Neural progenitor cell (in vitro differentiated cells): ENCODE measurements around the gene RPL10A. TPM values are rescaled to one million over a fixed set of nuclear protein-coding genes. Genes with fewer than 3 reads are reported as not detected.

ENCODE experiments used
- DNase-seq: peaks from one replicate; pipeline ENCODE4 v3.0.0-alpha.2; 2016; ENCODE audit warnings: low spot score
- H2AFZ ChIP-seq: fragments of 200-600 bp; sonication (generic); replicated peaks from 2 replicates; pipeline ENCODE4 v1.6.1; 2016; ENCODE audit warnings: antibody characterized with exemption
- H3F3A ChIP-seq: fragments of 200-600 bp; sonication (generic); 2 replicates; pipeline ENCODE4 v1.6.1; 2016; ENCODE audit warnings: antibody characterized with exemption, low read depth
- H3K27ac ChIP-seq: fragments of 200-600 bp; sonication (generic); 2 replicates; pipeline ENCODE4 v1.5.1; 2016; ENCODE audit warnings: mild to moderate bottlenecking
- H3K27me3 ChIP-seq: fragments of 200-600 bp; sonication (generic); 2 replicates; pipeline ENCODE4 v1.6.1; 2016; ENCODE audit warnings: mild to moderate bottlenecking, moderate library complexity
- H3K36me3 ChIP-seq: fragments of 200-600 bp; sonication (generic); 2 replicates; pipeline ENCODE4 v1.5.1; 2016
- H3K4me1 ChIP-seq: fragments of 200-600 bp; sonication (generic); 2 replicates; pipeline ENCODE4 v1.6.1; 2016; ENCODE audit warnings: mixed run types
- H3K4me2 ChIP-seq: fragments of 200-600 bp; sonication (generic); 2 replicates; pipeline ENCODE4 v1.6.1; 2016
- H3K4me3 ChIP-seq: fragments of 200-600 bp; sonication (generic); 2 replicates; pipeline ENCODE4 v1.5.1; 2016
- H3K79me2 ChIP-seq: fragments of 200-600 bp; sonication (generic); 2 replicates; pipeline ENCODE4 v1.6.1; 2016; ENCODE audit warnings: low read depth
- H3K9ac ChIP-seq: fragments of 200-600 bp; sonication (generic); 2 replicates; pipeline ENCODE4 v1.6.1; 2016
- H3K9me3 ChIP-seq: fragments of 200-600 bp; sonication (generic); 2 replicates; pipeline ENCODE4 v1.5.1; 2016; ENCODE audit warnings: low read depth
- H4K20me1 ChIP-seq: fragments of 200-600 bp; sonication (generic); 2 replicates; pipeline ENCODE4 v1.6.1; 2016; ENCODE audit warnings: low read depth
- H3K27ac Mint-ChIP-seq: 3 replicates; pipeline ENCODE4 v1.8.0; 2021; ENCODE audit warnings: mixed read lengths
- H3K27me3 Mint-ChIP-seq: 2 replicates; pipeline ENCODE4 v1.8.0; 2022; ENCODE audit warnings: low read depth, mild to moderate bottlenecking, inconsistent platforms, moderate library complexity, mixed read lengths; ENCODE audit not compliant: insufficient read depth
- H3K36me3 Mint-ChIP-seq: 3 replicates; pipeline ENCODE4 v1.8.0; 2021; ENCODE audit warnings: mixed read lengths
- H3K4me1 Mint-ChIP-seq: 3 replicates; pipeline ENCODE4 v1.8.0; 2021; ENCODE audit warnings: mixed read lengths
- H3K4me3 Mint-ChIP-seq: 3 replicates; pipeline ENCODE4 v1.8.0; 2021; ENCODE audit warnings: mild to moderate bottlenecking, moderate library complexity, mixed read lengths
- H3K9me3 Mint-ChIP-seq: 3 replicates; pipeline ENCODE4 v1.8.0; 2020; ENCODE audit warnings: mixed read lengths
- CTCF ChIP-seq: fragments of 200-600 bp; sonication (generic); IDR thresholded peaks from 2 replicates; pipeline ENCODE4 v1.5.1; 2017; ENCODE audit warnings: antibody characterized with exemption, mild to moderate bottlenecking
- EZH2 ChIP-seq: fragments of 200-600 bp; sonication (generic); IDR thresholded peaks from 2 replicates; pipeline ENCODE4 v1.6.1; 2017; ENCODE audit warnings: antibody characterized with exemption, mild to moderate bottlenecking, moderate library complexity
- EZH2phosphoT487 ChIP-seq: fragments of 200-600 bp; sonication (generic); IDR thresholded peaks from 2 replicates; pipeline ENCODE4 v1.6.1; 2017; ENCODE audit warnings: antibody characterized with exemption
- total RNA-seq: library from RNA; depleted of rRNA; stranded (reverse); fragments of >200 nt; gene quantifications from 2 replicates; pipeline ENCODE4 v1.2.3, GENCODE V29; 2015; ENCODE audit warnings: low replicate concordance

RPL10A gene
- total RNA-seq, 1 donor from 2014 or later, result 2,002 TPM

DNA sequence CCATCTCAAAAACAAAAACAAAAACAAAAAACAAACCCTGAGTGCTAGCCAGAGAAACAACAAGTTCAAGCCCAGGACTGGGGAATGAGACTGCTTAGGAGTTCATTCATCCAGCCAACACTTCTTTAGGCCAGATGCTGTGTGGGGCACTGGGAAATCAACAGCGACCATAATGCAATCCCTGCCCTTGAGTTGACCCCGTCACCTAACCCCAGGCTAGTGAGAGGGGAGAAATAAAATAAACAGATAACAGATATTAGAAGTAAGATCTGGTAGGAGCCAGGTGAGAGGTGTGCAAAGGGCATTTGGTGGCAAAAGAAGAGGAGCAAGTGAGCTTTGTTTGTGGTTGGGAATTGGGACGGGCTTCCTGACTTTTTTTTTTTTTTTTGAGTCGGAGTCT lies 4.9 kb upstream of the RPL10A start:
- Mint-ChIP-seq H3K9me3 (no peaks in the 10 kb centered on the region), H3K4me3 (no peak overlapping the region), H3K4me1 (peaks cover 6% of the 10 kb centered on the region), H3K27ac (no peak overlapping the region), H3K27me3 (peaks cover 9% of the 10 kb centered on the region), H3K36me3 (peaks cover 22% of the 10 kb centered on the region)
- no peaks in the 10 kb centered on the region for H3K9me3 ChIP-seq
- peaks cover 13% of the 10 kb centered on the region for H3F3A ChIP-seq
- H3K27me3 ChIP-seq, result peaks cover 6% of the 10 kb centered on the region
- H3K27ac ChIP-seq, result no peak overlapping the region
- no peak overlapping the region for H2AFZ ChIP-seq
- no peak for DNase-seq
- H3K36me3 ChIP-seq, result no peaks in the 10 kb centered on the region
- H3K4me2 ChIP-seq, result no peak overlapping the region
- TF ChIP-seq CTCF (no peak), EZH2phosphoT487 (no peak), EZH2 (no peak)
- H3K4me3 ChIP-seq, result no peak overlapping the region
- no peaks in the 10 kb centered on the region for H4K20me1 ChIP-seq
- H3K9ac ChIP-seq, result no peak overlapping the region
- peaks cover 2% of the 10 kb centered on the region for H3K79me2 ChIP-seq
- no peaks in the 10 kb centered on the region for H3K4me1 ChIP-seq

DNA sequence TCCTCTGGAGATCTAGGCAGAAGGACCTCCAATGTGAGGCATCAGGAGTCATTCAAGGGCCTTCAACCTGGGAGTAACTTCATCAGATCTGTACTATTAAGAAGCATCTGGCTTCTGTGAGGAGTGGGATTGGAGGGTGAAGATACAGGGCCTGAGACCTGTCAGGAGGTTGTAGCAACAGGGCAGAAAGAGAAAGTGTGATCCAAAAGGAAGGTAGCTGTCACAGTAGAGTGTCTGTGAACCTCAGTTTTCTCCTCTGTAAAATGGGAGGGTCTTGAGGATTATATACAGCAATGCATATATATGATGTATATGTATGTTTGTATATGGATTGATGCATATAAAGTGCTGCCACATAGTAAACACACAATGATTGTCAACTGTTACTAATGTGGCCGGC lies 2.6 kb upstream of the RPL10A start:
- H3K4me2 ChIP-seq, result no peak overlapping the region
- DNase-seq, result no peak
- H3K9me3 Mint-ChIP-seq, result no peaks in the 10 kb centered on the region
- H3K4me1 ChIP-seq, result peaks cover 13% of the 10 kb centered on the region
- H3K4me3 ChIP-seq, result no peak overlapping the region
- no peak overlapping the region for H3K27ac ChIP-seq
- H3K9ac ChIP-seq, result no peak overlapping the region
- H3K79me2 ChIP-seq, result peaks cover 25% of the 10 kb centered on the region
- H3K9me3 ChIP-seq, result no peaks in the 10 kb centered on the region
- no peak overlapping the region for H3K27ac Mint-ChIP-seq
- H3K4me1 Mint-ChIP-seq, result peaks cover 21% of the 10 kb centered on the region
- peaks cover 6% of the 10 kb centered on the region for H3K27me3 ChIP-seq
- TF ChIP-seq EZH2, result no peak
- peaks cover 29% of the 10 kb centered on the region for H3K36me3 Mint-ChIP-seq
- H3K4me3 Mint-ChIP-seq, result no peak overlapping the region
- peaks cover 37% of the 10 kb centered on the region for H3F3A ChIP-seq
- H2AFZ ChIP-seq, result no peak overlapping the region
- H3K27me3 Mint-ChIP-seq, result peaks cover 13% of the 10 kb centered on the region
- peaks cover 23% of the 10 kb centered on the region for H4K20me1 ChIP-seq
- no peaks in the 10 kb centered on the region for H3K36me3 ChIP-seq

DNA sequence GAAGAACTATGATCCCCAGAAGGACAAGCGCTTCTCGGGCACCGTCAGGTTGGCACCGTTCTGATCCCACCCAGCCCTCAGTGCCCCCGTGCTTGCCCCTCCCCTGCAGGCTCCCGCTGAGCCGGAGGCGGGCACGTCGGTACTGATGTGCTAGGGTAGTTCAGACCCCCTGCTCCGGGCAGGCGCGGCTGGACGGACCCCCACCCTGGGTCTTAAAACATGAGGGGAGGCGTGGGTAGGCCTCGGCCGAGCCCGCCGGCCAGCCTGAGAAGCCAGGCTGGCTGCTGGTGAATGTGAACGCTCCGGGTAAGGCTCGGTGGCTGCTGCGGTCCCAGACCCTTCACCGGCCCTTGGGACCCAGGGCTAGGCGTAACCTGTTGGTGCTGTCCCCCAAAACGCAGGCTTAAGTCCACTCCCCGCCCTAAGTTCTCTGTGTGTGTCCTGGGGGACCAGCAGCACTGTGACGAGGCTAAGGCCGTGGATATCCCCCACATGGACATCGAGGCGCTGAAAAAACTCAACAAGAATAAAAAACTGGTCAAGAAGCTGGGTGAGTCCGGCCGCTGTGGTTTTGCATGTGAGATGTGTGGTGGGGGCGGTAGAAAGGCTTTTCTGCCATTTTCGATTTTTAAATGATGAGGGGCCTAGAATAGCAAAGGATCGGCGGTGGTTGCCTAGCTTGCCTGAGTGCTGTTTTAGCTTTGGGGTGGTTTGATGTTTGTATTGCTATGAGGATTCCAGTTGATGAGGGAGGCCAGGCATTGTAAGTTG lies 964 bp downstream of the RPL10A start:
- Mint-ChIP-seq H3K27ac (peak overlapping the region; percentile 96), H3K27me3 (peaks cover 13% of the 10 kb centered on the region), H3K9me3 (no peaks in the 10 kb centered on the region), H3K4me3 (peak overlapping the region; percentile 93), H3K36me3 (peaks cover 28% of the 10 kb centered on the region), H3K4me1 (peaks cover 32% of the 10 kb centered on the region)
- DNase-seq, result no peak
- Histone ChIP-seq H2AFZ (no peak overlapping the region), H3K36me3 (no peaks in the 10 kb centered on the region), H3K27me3 (peaks cover 6% of the 10 kb centered on the region), H3K4me2 (peak overlapping the region; percentile 99), H4K20me1 (peaks cover 56% of the 10 kb centered on the region), H3K9ac (peak overlapping the region; percentile 94), H3F3A (peaks cover 72% of the 10 kb centered on the region), H3K27ac (peak overlapping the region; percentile 84), H3K4me1 (peaks cover 19% of the 10 kb centered on the region), H3K9me3 (no peaks in the 10 kb centered on the region), H3K4me3 (peak overlapping the region; percentile 81), H3K79me2 (peaks cover 45% of the 10 kb centered on the region)
- no peak for TF ChIP-seq EZH2phosphoT487
- no peak for TF ChIP-seq EZH2
- no peak for TF ChIP-seq CTCF
